HT-29 (cell line): Measurements from ENCODE around the gene FAM219B. TPM values are rescaled to one million over a fixed set of nuclear protein-coding genes. Genes with fewer than 3 reads are reported as not detected.
A peak's percentile ranks its signal among the peaks of the same experiment; 100 is the strongest.

Experiments used
- DNase-seq: peaks from one replicate; pipeline ENCODE4 v3.0.0-alpha.2; 2015; ENCODE audit warnings: low spot score
- total RNA-seq: library from RNA; depleted of rRNA; stranded (reverse); fragments of >200 nt; shearing (Covaris generic); gene quantifications from 2 replicates; pipeline ENCODE4 v1.2.3, GENCODE V29; 2014

Gene FAM219B
- total RNA-seq, 1 experiment from 2014 or later, result 66.1 TPM

GRCh38 chr15:74873036-74873755, 33.5 kb downstream of the FAM219B start, which contains the start of gene SCAMP2:
Gene SCAMP2, minus strand, starts transcription at chr15:74873365. Its CDS starts 110 bp downstream, at chr15:74873255.
- DNase-seq, result peak; percentile 96

GRCh38 chr15:74872702-74873035, 34.0 kb downstream of the FAM219B start:
- no peak for DNase-seq

- DNase-seq, result no peak
Measured at GRCh38 chr15:74870436-74871215, 36.0 kb downstream of the FAM219B start.

- no peak for DNase-seq
Measured at GRCh38 chr15:74869726-74870407, 36.8 kb downstream of the FAM219B start.

GRCh38 chr15:74869372-74869725, 37.3 kb downstream of the FAM219B start:
- DNase-seq, result no peak

GRCh38 chr15:74868059-74868458, 38.6 kb downstream of the FAM219B start:
- DNase-seq, result peak; percentile 77

GRCh38 chr15:74867466-74868038, 39.1 kb downstream of the FAM219B start:
- DNase-seq, result no peak

GRCh38 chr15:74866090-74866489, 40.6 kb downstream of the FAM219B start:
- no peak for DNase-seq

GRCh38 chr15:74865316-74865715, 41.3 kb downstream of the FAM219B start:
- no peak for DNase-seq

GRCh38 chr15:74864296-74864695, 42.4 kb downstream of the FAM219B start:
- no peak for DNase-seq

GRCh38 chr15:74863239-74864056, 43.2 kb downstream of the FAM219B start:
- DNase-seq, result no peak

- DNase-seq, result no peak
Measured at GRCh38 chr15:74858369-74858740, 48.3 kb downstream of the FAM219B start.

GRCh38 chr15:74857671-74858368, 48.8 kb downstream of the FAM219B start:
- DNase-seq, result no peak

GRCh38 chr15:74857082-74857655, 49.5 kb downstream of the FAM219B start:
- no peak for DNase-seq

GRCh38 chr15:74856537-74856936, 50.1 kb downstream of the FAM219B start:
- no peak for DNase-seq

- DNase-seq, result no peak
Measured at GRCh38 chr15:74855857-74856256, 50.8 kb downstream of the FAM219B start.

GRCh38 chr15:74854453-74855022, 52.1 kb downstream of the FAM219B start:
- DNase-seq, result no peak

- DNase-seq, result no peak
Measured at GRCh38 chr15:74851960-74852359, 54.7 kb downstream of the FAM219B start.

GRCh38 chr15:74850393-74850792, 56.3 kb downstream of the FAM219B start:
- no peak for DNase-seq
